GM19193 (cell line): ENCODE data around the gene PTGIR.

Experiments used
- POLR2A ChIP-seq: IDR thresholded peaks from 4 replicates; pipeline ENCODE4 v1.6.1; 2011; ENCODE audit not compliant: insufficient read depth, insufficient read length; ENCODE audit errors: extremely low read depth

Gene PTGIR

DNA sequence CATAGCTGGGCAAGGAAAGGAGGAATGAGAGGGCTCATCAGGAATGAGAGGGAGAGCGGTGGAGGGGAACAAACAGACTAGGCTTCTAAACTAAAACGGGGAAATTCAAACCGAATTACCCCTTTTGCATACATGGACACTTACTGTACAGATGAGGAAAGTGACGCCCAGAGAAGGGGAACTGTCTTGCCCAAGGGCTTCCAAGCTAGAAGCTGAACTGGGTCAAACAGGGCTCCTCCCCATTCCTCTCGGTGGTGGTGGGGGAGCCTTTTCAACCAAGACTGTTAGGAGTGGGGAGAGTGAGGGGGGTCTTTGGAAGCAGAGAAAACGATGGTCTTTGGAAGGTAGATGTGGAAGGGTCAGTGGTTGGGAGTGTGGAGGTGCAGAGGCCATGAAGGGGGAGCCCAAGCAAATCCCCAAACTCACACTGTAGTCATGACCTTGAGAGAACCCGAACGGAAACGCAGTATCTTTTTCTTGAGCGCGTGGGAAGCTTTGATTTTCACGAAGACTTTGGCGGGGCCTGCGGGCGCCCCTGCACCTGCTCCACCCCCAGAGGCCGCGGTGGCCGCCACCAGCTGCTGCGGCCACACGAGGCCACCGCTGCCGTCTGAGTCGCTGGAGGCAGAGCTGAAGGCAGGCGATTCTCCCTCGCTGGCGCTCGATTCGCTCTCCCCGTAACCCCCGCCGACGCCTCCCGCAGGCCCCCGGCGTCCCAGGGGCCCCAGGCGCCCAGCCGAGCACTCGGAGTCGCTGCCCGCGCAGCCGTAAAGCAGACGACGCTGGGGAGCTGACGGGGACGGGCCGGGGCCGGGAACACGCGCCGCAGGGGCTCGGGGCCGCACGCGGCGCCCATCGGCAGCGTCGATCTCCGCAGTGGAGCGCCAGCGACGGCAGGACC is 23.4 kb upstream of the PTGIR start:
- no peak for TF ChIP-seq POLR2A

DNA sequence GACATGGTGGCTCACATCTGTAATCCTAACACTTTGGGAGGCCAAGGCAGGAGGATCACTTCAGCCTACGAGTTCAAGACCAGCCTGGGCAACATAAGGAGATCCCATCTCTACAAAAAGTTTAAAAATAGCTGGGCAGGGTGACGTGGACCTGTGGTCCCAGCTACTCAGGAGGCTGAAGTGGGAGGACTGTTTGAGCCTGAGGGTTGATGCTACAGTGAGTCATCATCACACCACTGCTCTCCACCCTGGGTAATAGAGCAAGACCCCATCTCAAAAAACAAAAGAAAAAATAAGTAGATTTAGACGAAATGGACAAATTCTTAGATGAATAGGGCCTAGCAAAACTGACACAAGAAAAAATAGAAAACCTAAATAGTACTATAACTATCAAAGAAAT is 21.5 kb upstream of the PTGIR start:
- TF ChIP-seq POLR2A = no peak

DNA sequence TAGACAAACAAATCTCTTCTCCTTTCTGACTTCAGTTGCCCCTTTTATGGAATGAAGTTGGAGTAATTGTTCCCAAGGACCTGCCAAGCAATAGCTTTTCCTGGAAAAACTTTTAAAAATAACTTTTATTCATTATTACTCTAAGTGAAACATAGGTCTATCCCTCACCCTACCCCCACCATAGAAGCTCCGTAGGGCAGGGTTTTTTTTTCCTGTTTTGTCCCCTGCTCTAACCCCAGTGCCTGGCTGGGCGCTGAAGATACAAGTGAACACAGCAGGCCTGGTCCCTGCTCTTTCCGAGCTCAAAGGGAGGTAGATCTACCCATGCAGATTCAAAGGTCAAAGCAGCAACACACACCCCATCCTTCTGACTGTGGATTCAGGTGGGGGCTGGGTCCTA is 19.8 kb upstream of the PTGIR start:
- no peak for TF ChIP-seq POLR2A

DNA sequence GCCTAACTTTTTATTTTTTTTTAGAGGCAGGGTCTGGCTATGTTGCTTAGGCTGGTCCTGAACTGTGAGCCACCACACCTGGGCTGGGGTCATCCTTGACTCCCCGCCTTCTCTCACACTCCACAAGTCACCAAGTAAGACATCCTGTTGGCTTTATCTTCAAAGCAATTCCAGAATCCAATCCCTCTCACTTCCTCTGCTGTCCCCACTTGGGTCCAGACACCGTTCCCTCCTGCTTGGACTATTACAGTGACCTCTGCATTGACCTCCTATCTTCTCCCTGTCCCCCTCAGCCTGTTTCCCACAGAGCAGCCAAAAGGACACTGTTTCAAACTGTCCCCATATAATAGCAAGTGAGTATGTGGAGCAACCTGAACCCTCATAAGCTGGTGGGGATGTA is 15.8 kb upstream of the PTGIR start:
- no peak for TF ChIP-seq POLR2A

DNA sequence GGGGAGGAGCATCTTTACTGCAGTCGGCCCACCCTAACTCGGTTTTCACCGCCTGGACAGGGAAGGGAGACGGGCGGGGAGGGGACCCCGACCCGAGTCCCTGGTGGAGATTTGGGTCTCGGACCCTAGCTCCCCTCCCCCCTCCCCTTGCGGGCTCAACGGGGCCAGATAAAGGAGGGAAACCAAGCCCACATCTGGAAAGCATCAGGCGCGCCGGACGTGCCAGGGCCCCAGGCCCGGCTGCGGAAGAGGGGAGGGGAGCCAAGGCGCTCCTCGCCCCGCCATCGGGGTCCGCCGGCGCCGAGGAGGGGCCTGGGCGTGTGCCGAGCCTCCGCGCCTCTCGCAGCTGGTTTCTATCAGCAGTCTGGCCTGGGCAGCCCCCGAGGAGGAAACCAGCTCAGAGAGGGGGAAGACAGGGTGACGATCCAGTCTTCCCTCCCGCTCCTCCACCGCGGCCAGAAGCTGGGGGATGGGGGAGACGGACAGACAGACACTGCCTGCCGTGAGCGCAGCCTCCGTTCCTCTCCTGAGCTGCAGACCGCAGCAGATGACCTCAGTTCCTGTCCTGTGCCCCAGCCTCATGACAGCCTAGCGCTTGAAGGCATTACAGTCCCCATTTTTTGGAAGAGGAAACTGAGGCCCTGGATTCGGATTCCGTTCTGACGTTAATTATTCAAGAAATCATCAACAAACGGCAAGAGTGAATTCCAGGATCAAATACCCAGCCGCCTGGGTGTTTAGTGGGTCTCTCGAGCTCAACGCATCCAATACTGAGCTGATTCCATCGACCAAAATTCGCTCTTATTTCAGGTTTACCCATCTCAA is 14.7 kb upstream of the PTGIR start:
- TF ChIP-seq POLR2A = no peak

DNA sequence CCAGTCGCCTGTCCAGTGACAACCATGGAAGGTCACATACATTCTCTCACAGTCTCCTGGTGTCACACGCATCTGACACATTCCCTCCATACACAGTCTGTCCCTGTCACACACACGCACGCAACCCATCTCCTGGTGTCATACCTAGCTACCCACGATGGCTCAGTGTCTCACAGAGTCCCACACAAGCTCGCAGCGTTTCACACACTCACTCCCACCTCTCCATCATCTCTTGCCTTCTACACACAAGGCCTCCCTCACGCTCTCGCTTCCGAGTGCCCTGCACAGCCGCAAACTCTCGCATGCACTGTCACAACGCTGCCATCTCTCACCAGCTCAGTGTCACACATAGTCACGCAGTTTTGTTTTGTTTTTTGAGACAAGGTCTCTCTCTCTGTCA is 12.3 kb upstream of the PTGIR start:
- TF ChIP-seq POLR2A = no peak

GRCh38 chr19:46635920-46636761 is 11.3 kb upstream of the PTGIR start, which contains the start of gene GNG8:
TSS of gene GNG8 (minus strand) at chr19:46636202. CDS start at chr19:46634682, 1,520 bp downstream.
- TF ChIP-seq POLR2A = no peak

GRCh38 chr19:46634656-46635218 is 9.8 kb upstream of the PTGIR start:
- no peak for TF ChIP-seq POLR2A

DNA sequence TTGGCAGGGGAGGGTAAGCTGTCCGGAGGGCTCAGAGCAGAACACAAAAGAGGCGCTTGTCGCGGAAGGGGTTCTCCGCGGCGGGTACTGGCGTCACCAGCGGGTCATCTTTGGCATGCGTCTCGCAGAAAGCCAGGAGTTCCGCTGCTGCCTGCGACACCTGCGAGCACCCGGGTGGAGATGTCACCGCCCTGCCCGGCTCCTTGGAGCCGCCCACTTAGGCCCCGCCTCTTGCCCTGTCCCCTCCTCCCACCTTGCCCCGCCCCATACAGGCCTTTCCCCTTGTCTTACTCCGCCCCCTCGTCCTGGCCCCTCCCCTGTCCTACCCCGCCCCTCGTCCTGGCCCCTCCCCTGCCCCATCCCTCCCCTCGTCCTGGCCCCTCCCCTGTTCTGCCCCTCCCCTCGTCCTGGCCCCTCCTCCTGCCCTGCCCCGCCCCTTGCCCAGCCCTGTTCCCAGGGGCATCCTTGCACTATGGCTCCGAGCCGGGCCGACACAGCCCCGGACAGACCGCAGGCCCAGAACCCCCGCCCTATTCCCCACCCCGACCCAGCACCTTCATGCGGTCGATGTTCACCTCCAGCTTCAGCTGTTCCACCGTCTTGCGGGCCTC is 9.3 kb upstream of the PTGIR start:
- no peak for TF ChIP-seq POLR2A

DNA sequence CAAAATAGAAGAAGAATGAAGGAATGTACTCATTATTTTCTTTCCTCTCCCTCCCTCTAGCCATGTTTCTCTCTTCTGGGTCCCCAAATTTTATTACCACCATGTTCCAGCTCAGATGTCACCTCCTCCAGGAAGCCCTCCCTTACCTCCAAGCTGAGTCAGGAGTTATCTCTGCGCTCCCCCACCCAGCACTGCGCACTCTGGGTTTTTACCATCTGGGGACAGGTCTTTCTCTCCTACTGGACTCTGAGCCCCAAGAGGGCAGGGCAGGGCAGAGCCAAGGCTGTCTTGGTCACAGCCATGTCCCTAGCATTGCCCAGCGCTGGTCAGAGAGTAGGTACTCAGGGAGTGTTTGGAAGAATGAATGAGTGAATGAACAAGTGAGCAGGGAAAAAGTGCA is 8.2 kb upstream of the PTGIR start:
- TF ChIP-seq POLR2A = no peak

GRCh38 chr19:46631481-46631880 is 6.6 kb upstream of the PTGIR start:
- no peak for TF ChIP-seq POLR2A

DNA sequence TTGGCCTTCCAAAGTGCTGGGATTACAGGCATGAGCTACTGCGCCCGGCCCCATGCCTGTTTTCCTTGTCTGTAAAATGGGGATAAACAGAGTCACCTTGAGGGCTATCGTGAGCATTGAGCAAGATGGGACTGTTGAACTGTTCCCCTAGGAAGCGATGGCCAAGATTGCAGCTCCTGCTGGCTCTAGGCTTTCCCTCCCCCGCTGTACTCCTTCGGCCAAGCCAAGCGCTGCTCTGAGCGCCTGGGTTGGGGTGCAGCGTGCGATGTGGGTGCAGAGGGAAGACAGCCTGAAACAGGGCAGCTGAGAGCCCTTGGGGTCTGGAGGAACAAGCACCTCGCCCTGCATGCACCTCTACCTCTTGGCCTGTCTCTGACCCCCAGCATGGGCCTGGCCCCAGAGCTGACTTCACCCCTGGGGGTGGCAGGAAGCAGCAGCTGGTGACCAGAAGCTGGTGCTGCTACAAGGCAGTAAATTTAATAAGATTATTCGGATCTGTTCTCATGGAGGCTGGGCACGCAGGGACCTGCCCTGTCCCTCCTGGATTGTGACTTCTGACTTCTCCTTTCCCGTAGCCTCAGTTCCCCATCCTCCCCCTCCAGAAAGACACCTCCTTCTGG is 5.8 kb upstream of the PTGIR start:
- no peak for TF ChIP-seq POLR2A

GRCh38 chr19:46629546-46630025 is 4.7 kb upstream of the PTGIR start:
- no peak for TF ChIP-seq POLR2A
